SIG-M5 (cell line): ENCODE data around the gene C1orf21.

Experiments
- DNase-seq: peaks from one replicate; lab custom pipeline; 2025; lab: John Stamatoyannopoulos, UW

C1orf21 gene

DNA sequence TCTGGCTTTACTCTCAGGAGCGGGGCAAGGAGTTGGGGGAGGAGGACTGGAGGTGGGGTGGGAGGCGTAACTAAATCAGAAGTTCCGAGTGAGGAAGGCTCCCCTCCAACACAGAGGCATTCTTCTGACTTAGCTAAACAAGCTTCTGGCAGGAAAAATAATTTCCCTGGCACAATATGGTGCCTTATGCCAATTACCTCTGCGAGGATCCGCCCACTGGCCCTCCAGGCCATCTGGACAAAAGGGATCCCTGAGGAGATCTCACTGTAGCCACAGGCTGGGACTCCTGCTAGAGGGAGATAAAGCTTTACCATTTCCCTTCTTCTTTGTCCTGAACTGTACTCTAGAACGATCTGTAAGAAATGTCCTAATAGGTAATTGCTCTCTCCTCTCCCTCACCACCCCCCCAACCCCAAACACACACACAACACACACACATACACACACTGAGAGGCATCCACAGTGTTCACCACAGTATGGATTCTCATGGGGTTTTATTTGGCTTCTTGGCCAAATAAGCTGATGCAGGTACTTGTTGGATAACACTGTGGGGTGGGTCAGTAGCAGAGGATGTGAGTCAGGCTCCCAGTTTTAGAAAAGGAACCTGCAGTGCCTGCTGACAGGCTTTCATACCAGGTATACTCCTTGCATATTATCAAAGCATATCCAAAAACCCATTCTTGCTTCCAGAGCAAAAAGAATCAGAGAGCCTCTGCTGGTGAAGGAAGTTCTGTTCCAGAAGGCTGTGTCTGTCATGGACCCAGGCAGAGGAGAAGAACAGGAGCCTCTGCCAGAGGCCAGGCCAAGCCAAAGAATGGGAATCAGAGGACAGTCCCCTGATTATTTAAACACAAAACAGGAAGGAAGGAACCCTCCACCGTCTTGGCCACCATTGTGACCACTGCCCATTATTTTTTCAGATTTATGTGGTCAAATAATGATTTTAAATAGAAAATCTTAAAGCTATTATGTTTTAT, 169.1 kb downstream of the C1orf21 start:
- DNase-seq: no peak

DNA sequence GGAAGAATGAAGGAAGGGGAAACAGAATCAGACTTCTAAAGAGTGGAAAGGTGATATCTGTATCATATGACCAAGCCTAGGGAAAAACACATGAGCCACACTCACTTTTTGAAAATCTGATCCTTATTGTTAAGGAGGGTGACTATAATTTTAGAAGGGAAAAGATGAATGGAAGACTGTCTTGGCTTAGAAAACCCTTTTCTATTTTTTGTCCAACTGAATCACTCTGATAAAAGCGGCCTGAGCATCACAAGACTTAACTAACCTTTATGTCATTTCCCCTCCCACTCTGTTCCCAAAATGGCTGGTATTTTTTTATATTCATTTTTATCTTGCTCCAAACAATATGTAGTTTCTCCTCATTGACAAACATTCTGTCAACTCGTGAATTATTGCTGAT, 169.8 kb downstream of the C1orf21 start:
- DNase-seq: no peak

DNA sequence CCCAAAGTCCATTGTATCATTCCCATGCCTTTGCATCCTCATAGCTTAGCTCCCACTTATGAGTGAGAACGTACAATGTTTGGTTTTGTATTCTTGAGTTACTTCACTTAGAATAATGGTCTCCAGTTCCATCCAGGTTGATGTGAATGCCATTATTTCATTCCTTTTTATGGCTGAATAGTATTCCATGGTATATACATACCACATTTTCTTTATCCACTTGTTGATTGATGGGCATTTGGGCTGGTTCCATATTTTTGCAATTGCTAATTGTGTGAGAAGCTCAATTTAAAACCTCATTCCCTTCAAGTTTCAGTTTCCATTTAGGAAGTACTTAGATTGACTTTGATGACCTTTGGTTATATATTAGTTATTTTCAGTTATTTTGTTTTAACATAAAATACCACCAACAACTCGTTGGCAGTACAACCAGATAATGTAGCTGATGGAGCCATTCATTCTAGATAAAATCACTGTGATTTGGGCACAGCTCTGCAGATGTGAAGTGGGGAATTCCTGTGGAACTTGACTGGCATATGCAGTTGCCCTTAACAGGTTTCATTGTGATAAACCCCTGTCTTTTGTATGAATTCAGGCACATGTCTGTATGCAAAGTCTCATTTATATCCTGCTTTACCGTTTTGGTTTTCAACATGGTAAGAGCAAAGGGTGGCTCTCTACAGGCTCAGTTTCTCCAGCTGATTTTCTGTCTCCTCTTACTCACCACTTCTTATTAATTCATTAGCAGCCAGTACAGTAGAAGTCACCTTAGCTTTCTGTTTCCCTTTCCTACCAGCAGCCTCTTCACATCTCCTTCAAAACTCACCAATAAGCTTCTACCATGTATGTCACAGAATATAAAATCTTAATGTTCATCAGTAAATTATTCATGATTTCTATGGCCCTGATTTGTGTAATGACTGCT, 170.9 kb downstream of the C1orf21 start:
- no peak for DNase-seq

DNA sequence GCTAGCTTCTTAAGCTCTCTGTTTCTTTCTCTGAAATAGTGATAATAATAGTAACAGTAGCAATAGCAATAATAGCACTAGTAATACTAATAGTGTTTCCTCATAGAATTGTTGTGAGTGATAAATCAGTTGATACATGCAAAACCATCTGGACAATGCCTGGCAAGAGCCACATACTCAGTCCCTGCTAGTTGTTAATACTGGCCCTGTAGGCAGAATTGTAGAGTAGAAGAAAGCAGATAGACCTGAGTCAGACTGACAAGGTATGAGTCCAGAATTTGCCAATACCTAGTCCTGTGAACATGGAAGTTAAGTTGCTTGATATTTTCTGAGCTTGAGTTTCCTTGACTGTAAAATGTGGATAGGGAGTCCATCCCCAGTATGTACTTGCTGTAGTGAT, 171.9 kb downstream of the C1orf21 start:
- no peak for DNase-seq

DNA sequence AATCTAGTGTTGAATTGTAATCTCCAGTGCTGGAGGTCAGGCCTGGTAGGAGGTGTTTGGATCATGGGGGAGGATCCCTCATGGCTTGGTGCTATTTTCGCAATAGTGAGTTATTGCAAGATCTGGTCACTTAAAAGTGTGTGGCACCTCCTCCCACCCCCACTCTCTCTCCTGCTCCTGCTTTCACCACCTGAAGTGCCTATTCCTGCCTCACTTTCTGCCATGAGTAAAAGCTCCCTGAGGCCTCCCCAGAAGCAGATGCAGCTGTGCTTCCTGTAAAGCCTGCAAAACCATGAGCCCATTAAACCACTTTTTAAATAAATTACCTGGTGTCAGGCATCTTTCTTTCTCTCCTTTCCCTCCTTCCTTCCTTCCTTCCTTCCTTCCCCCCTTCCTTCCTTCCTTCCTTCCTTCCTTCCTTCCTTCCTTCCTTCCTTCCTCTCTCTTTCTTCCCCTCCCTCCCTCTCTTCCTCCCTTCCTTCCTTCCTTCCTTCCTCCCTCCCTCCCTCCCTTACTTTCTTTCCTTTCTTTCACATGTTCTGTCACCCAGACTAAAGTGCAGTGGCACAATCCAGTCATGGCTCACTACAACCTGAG, 172.4 kb downstream of the C1orf21 start:
- DNase-seq: no peak

DNA sequence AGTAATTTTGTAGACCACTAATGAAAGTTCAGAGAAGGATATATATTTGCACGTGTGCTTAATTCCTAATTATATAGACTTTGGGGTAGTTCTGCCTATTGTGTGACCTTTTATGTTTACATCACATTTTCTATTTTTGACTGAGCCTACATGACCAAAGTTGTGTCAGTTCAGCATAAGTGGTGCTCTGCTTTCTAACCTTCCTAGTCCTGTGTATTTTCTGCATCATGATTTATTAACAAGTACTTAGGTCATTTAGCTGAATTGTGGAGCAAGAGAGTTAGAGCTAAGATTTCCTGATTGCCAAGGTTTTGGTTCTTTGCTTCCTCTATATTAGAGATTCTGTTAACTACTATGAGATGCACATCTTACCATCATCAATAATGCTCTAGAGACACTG, 176.0 kb downstream of the C1orf21 start:
- DNase-seq: no peak

DNA sequence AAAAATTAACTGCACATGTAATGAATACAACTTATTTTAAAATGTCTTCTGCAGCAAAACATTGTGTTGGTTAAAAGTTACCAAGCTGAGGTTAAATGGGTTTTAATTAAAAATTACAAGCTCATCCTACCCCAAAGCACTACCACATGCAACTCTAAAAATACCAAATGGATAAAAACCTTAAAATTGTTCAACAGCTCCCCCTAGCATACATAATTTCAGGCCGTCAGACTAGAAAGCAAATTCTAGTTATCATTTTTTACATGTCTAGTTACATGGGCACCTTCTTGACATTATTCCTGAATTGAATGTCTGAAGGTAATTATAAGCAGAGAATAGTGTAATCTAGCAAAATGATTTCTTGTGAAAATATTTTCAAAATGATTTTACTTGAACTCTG, 176.5 kb downstream of the C1orf21 start:
- no peak for DNase-seq

DNA sequence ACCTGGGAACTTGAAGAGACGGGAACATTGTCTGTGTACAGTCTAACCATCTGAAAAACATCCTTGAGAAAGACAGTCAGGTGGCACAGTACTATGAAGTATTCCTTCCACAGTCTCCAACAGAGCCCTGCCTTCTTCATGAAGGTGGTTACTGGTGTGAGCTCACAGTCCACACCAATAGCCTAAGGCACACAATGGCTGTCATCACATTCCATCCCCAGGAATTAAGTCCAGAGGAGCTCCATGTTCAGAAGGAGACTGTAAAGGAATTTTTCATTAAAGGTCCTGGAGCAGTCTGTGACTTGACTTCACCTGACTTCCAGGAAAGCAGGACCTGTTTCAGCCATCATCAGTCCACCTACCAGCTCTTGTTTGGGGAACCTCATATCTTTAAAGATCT, 180.2 kb downstream of the C1orf21 start:
- DNase-seq: no peak

DNA sequence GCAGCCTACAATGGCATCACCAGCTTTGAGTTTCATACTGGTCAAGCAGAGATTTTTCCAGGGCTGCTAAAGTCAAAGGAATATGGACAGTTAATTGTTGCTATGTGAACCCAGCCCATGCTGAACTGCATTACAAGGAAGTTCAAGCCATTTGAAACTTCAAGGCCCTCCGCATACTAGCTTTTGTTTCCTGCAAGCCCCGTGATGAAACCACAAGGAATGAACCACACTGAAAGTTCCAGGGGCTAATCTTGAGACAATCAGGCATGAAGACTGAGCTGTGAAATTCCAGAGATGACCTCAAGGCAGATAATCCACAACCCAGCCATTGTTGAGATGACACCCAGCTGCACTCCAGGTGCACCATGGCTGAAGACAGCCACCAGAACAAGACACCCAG, 180.8 kb downstream of the C1orf21 start:
- DNase-seq: no peak

DNA sequence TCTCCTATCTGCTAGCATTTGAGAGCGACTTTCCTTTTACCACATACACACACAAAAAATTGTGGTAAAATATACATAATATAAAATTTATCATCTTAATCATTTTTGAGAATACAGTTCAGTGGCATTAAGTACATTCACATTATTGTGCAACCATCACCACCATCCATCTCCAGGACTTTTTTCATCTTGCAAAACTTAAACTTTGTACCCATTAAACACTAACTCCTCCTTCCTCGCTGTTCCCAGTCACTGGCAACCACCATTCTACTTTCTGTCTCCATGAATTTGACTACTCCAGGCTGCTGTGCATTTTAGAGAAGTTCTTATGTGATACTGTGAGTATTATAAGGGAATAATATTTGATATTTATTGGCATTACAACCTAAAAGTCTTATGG, 181.3 kb downstream of the C1orf21 start:
- DNase-seq: no peak

DNA sequence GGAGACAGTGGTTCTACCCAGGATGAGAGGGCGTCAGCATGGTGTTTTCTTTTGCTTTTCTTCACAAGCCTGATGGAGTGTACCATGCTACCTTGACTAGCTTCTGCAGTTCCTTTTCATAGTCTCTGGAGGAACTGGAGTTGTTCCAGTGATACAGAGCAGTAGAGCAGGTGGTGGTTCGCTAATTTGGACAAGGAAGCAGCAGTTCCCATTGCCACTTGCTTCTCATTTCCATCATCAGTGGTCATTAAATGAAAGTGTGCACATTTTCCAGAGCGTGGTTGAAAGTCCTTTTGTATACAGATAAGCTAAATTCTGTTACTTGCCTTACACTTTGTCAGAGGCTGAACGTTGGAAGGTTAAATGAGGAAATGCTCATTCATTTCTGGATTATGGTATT, 182.3 kb downstream of the C1orf21 start:
- DNase-seq: no peak

DNA sequence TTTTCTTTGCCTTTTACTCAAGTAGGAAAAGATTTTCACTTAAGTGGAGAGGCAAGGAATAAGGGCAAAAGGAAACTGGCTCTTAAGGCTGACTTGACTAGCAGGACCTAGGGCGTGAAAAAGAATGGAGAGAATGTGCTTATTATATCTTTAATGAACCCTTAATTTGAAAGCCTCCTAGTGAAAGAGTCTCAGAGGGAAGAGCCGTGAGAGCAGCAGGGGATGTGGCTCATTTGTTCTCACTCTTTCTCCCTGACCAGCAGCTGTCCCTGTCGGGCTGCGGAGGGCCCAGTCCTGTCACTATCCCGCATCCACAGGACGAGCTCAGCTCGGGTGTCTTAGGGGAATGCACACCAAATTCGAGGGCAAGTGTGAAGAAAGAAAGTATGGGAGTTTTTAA, 187.8 kb downstream of the C1orf21 start:
- no peak for DNase-seq

DNA sequence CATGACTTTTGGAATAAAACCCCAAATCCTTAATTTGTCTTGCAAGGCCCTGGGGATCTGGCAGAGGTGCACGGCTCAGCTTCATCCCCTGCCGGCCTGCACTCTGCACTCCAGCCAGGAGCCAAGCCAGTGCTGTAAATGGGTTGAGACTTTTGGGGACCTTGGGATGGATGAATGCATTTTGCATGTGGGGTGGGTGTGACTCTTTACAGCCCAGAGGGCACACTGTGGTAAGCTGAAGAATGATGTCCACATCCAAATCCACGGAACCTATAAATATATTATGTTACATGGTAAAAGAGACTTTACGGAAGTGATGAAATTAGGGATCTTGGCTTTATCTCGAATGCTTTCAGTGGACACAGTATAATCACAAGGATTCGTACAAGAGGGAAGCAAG, 190.0 kb downstream of the C1orf21 start:
- no peak for DNase-seq

DNA sequence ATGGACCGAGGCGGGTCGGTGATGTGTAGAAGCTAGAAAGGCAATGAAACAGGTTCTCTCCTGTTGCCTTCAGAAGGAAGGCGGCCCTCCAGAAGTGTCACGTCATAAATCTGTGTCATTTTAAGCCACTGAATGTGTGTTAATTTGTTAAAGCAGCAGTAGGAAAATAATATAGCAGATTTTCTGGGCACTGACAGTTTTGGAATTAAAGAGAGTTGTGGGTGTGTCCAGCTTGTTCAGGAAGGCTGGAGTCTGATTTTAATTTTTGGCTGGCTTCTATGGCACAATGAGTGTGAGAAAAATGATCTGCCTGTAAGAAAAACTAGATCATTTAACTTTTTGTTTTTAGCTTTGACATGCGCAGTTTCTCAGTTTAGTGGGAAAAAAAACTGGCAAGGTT, 190.5 kb downstream of the C1orf21 start:
- no peak for DNase-seq

DNA sequence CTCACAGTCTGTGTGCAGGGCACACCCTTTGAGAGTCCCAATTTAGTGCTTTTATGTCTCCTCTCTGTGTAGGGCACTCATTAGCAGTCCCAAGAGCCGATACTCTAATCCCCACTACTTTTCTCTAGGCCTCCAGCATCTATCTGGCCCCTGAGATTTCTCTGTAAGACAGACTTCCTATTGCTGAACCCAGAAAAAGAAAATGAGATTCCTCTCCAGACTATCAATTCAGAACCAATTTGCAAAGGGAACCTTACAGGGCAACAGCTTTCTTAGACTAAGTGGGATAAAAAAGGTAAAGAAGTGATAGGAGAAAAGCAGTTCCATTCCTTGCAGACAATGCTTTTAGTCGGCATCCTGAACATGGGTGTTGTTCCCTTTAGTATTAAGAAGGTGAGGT, 195.6 kb downstream of the C1orf21 start:
- DNase-seq: no peak

DNA sequence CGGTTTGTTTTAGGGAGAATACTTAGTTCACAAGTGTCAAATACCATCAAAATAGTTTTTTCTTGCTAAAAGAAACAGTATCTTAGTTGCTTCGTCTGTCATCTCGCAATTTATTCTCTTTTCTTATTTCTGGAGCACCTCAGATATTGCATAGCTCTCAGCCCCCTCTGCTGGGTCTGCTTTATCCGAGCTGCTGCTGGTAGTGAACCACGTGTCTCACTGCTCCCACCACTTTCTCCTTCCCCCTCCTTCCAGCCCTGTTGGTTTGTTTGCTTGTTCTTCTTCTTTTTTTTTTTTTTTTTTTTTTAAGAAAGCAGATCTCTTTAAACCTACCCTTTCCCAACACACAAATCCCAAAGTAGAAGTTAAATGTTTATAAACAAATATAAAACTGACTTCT, 197.0 kb downstream of the C1orf21 start:
- no peak for DNase-seq

DNA sequence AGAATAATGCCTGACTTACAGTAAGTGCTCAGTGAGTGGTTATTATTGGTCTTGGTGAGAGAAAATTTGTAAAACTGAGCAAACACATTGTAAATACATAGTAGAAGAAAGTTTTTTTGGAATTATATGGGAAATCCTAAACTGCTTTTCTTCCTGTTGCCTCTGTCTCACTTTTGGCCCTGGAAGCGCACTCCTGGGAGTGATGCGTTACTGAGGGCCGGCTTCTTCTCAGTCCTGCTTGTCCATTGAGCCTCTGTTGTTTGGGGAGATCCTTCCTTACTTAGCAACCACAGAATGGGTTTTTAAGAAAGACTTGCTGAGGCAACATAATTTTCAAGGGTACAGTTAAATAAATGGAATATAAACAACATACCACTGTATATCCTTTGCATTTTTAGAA, 201.9 kb downstream of the C1orf21 start:
- no peak for DNase-seq

DNA sequence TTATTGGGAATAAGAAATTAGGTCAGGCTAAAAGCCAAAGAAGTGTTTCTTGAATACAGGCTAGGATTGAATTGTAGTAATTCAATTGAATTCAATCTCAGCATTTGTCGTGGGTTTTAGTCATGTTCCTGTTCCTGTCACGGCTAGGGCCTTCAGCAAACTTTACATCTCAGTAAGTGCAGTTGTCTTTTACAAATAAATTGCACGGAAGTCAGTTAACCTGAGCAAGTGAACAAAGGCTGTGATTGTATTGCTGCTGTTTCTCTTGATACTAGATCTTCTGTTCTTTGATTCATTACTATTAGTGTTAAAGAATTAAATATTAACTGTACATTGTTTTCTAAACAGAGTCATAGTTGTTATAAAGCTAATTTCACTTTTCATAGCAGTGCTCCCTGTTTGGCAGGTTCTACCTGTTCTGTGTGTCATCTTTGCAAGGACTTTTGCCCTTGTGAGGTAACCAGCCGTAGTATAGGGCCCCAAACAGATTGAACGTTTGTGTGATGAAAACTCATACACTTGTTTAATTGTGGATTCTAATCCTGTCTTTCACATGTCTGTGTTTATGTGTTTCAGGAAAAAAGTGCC, 203.4 kb downstream of the C1orf21 start:
- no peak for DNase-seq

DNA sequence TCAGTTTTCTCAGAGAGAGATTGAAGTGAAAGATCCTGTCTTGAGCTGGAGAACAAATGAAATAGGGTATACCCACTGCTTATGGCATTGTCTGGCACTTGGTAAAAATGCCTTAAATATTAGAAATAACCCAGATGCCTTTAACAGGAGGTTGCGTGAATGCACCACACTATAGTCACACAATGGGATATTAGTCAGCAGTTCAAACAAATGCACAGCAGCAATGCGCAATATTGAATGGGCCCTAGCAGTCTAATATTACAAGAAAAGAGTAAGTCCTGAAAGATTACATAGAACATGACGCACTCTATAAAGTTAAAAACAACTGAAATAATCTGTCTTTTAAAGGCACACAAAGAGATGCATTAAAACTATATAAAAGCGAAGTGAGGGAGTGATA, 206.8 kb downstream of the C1orf21 start:
- no peak for DNase-seq

DNA sequence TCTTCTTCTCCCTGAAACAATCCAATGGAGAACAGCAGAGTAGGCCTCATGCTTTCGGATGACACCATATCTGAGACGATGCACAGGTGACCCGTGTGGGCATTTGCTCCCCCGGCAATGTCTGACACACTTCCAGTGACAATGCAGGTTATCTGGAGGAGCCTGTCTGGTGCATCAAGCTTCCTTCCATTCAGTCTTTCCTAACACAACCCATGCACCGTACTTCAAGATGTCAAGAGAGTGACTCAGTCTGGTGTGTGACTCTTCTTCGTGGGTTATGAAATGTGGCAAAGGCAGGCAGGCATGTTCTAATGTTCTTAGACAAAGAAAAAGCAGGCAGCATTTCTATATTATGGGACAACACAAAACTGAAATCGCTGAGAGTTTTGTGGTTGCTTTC, 208.8 kb downstream of the C1orf21 start:
- no peak for DNase-seq

DNA sequence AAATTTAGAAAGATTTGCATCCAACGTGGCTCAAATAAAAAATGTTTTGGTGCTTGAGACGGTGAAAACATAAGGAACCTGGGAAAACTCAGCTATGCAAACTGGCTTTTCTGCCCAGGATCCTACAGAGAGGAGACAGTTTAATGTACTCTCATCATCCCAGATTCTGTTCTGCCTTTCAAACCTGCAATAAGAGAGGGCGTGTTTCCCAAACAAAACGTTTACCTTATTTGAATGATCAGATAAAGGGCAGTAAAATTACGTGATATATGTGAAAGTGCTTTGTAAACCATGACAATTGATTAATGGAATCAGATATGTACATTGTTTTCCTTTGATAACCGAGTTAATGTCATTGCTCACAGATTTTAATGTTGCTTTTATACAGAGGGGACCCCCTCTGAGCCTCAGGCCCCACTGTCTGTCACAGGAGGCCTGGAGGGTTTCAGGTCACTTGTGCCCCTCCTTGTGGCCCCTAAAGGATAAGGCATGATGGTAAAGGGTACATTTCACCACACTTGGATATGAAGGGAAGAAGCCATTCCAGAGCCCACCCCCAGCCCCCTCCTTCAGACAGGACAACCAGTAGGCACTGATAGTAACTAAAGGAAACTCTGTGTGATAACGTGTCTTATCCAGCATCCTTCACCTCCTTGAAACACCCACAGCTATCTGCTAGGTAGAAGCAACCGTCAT, 210.3 kb downstream of the C1orf21 start:
- DNase-seq: no peak
